IMR-90 (cell line): ENCODE measurements around the gene ATXN10. TPM values are rescaled to one million over a fixed set of nuclear protein-coding genes. Genes with fewer than 3 reads are reported as not detected.

Experiments used
- ATAC-seq: fragments of 200-7000 bp; cut with Tn5 transposase; 2 replicates; pipeline ENCODE4 v1.9.1; 2020; ENCODE audit warnings: low read depth, mild to moderate bottlenecking, moderate library complexity
- BruUV-seq: library from RNA; stranded (reverse); fragments of 400-500 nt; replicated peaks from 2 replicates; lab custom pipeline; 2021; lab: Mats Ljungman, UMichigan
- CTCF ChIA-PET: fragments of 300-600 bp; formaldehyde crosslinking; extraction: SDS; loops from one replicate; lab custom pipeline; 2021; ENCODE audit warnings: antibody characterized with exemption; lab: Yijun Ruan, JAX
- POLR2A ChIA-PET: fragments of 300-600 bp; sonication (Branson Sonifier 250); formaldehyde crosslinking; loops from one replicate; lab custom pipeline; 2022; ENCODE audit warnings: antibody characterized with exemption; ENCODE audit not compliant: unreplicated experiment; lab: Charles Lee
- DNase-seq: peaks from one replicate; pipeline ENCODE4 v3.0.0; 2013
- H2AFZ ChIP-seq: replicated peaks from 2 replicates; pipeline ENCODE3; 2013; ENCODE audit warnings: low read length, mild to moderate bottlenecking; ENCODE audit not compliant: poor library complexity
- H2AK5ac ChIP-seq: 2 replicates; pipeline ENCODE4 v1.6.1; 2013; ENCODE audit warnings: low read depth, low read length, inconsistent platforms
- H2AK9ac ChIP-seq: replicated peaks from 2 replicates; pipeline ENCODE3; 2013; ENCODE audit warnings: mild to moderate bottlenecking, low read depth, low read length, moderate library complexity; ENCODE audit not compliant: poor library complexity
- H2BK120ac ChIP-seq: 2 replicates; pipeline ENCODE4 v1.6.1; 2013; ENCODE audit warnings: low read depth, low read length, inconsistent platforms
- H2BK15ac ChIP-seq: 3 replicates; pipeline ENCODE4 v1.6.1; 2013; ENCODE audit warnings: low read depth, low read length, inconsistent platforms
- H2BK20ac ChIP-seq: 2 replicates; pipeline ENCODE4 v1.6.1; 2013; ENCODE audit warnings: low read depth, mild to moderate bottlenecking, inconsistent platforms, low read length, moderate library complexity
- H2BK5ac ChIP-seq: 2 replicates; pipeline ENCODE4 v1.6.1; 2013; ENCODE audit warnings: mild to moderate bottlenecking, low read depth, low read length, inconsistent platforms; ENCODE audit not compliant: poor library complexity, severe bottlenecking
- H3K14ac ChIP-seq: replicated peaks from 2 replicates; pipeline ENCODE4 v1.6.1; 2013; ENCODE audit warnings: low read depth, low read length, inconsistent platforms
- H3K18ac ChIP-seq: 2 replicates; pipeline ENCODE4 v1.6.1; 2013; ENCODE audit warnings: low read depth, low read length, control low read depth
- H3K23ac ChIP-seq: 2 replicates; pipeline ENCODE4 v1.6.1; 2013; ENCODE audit warnings: low read depth, low read length, inconsistent platforms
- H3K27ac ChIP-seq: 2 replicates; pipeline ENCODE4 v1.5.1; 2013; ENCODE audit warnings: mild to moderate bottlenecking, control low read depth, low read length; ENCODE audit not compliant: insufficient read depth
- H3K27me3 ChIP-seq: 2 replicates; pipeline ENCODE4 v1.6.1; 2013; ENCODE audit warnings: low read length; ENCODE audit not compliant: control insufficient read depth, insufficient read depth
- H3K36me3 ChIP-seq: 2 replicates; pipeline ENCODE4 v1.6.1; 2013; ENCODE audit warnings: low read length, mixed read lengths; ENCODE audit not compliant: control insufficient read depth, insufficient read depth
- H3K4ac ChIP-seq: 2 replicates; pipeline ENCODE4 v1.6.1; 2013; ENCODE audit warnings: low read depth, low read length, inconsistent platforms
- H3K4me1 ChIP-seq: 2 replicates; pipeline ENCODE4 v1.6.1; 2013; ENCODE audit warnings: low read length, mixed read lengths; ENCODE audit not compliant: control insufficient read depth, insufficient read depth
- H3K4me2 ChIP-seq: 2 replicates; pipeline ENCODE4 v1.6.1; 2013; ENCODE audit warnings: low read depth, mild to moderate bottlenecking, control low read depth, low read length, moderate library complexity
- H3K4me3 ChIP-seq: 2 replicates; pipeline ENCODE4 v1.5.1; 2013; ENCODE audit warnings: low read depth, mild to moderate bottlenecking, control low read depth, low read length, moderate library complexity; ENCODE audit not compliant: insufficient read depth
- H3K56ac ChIP-seq: 2 replicates; pipeline ENCODE4 v1.6.1; 2013; ENCODE audit warnings: low read length, inconsistent platforms; ENCODE audit not compliant: insufficient read depth; ENCODE audit errors: extremely low read depth
- H3K79me1 ChIP-seq, 2 experiments: 2 replicates each; pipeline ENCODE4 v1.6.1; 2013; ENCODE audit warnings: low read length in 2 of 2, inconsistent platforms in 1 of 2, low read depth in 1 of 2
- H3K9ac ChIP-seq: 2 replicates; pipeline ENCODE4 v1.6.1; 2013; ENCODE audit warnings: low read depth, low read length, control low read depth
- H3K9me1 ChIP-seq: 2 replicates; pipeline ENCODE4 v1.6.1; 2013; ENCODE audit warnings: low read length, inconsistent platforms; ENCODE audit not compliant: insufficient read depth
- H3K9me3 ChIP-seq: 2 replicates; pipeline ENCODE4 v1.6.1; 2013; ENCODE audit warnings: low read length; ENCODE audit not compliant: control insufficient read depth, insufficient read depth
- H4K20me1 ChIP-seq: 2 replicates; pipeline ENCODE4 v1.6.1; 2013; ENCODE audit warnings: low read length, inconsistent platforms; ENCODE audit not compliant: insufficient read depth
- H4K5ac ChIP-seq: 2 replicates; pipeline ENCODE4 v1.6.1; 2013; ENCODE audit warnings: mild to moderate bottlenecking, low read depth, low read length, control low read depth
- H4K8ac ChIP-seq, 2 experiments: 2 replicates each; pipeline ENCODE4 v1.6.1; 2013; ENCODE audit warnings: low read depth in 2 of 2, low read length in 2 of 2, control low read depth in 1 of 2, inconsistent platforms in 1 of 2
- H4K91ac ChIP-seq: 2 replicates; pipeline ENCODE4 v1.6.1; 2013; ENCODE audit warnings: low read depth, low read length, inconsistent platforms; ENCODE audit not compliant: insufficient read depth
- BHLHE40 ChIP-seq: fragments of 150-350 bp; IDR thresholded peaks from 2 replicates; pipeline ENCODE4 v1.6.1; 2016; ENCODE audit warnings: mild to moderate bottlenecking, low read depth, low read length
- CEBPB ChIP-seq: IDR thresholded peaks from 2 replicates; pipeline ENCODE4 v1.6.1; 2012; ENCODE audit warnings: low read depth, low read length, improper control_type of control experiment
- CHD1 ChIP-seq: IDR thresholded peaks from 2 replicates; pipeline ENCODE4 v1.6.1; 2012; ENCODE audit warnings: low read depth, low read length, improper control_type of control experiment
- ELK1 ChIP-seq: fragments of 150-350 bp; IDR thresholded peaks from 2 replicates; pipeline ENCODE4 v1.6.1; 2016; ENCODE audit warnings: low read depth, mild to moderate bottlenecking, low read length, moderate library complexity, borderline replicate concordance
- FOS ChIP-seq: fragments of 150-350 bp; IDR thresholded peaks from 2 replicates; pipeline ENCODE4 v1.6.1; 2016; ENCODE audit warnings: low read depth, low read length
- MAFK ChIP-seq: IDR thresholded peaks from 2 replicates; pipeline ENCODE4 v1.6.1; 2012; ENCODE audit warnings: low read depth, low read length, improper control_type of control experiment
- MAZ ChIP-seq: IDR thresholded peaks from 2 replicates; pipeline ENCODE4 v1.6.1; 2012; ENCODE audit warnings: low read depth, mild to moderate bottlenecking, low read length, improper control_type of control experiment, moderate library complexity, borderline replicate concordance
- MXI1 ChIP-seq: IDR thresholded peaks from 2 replicates; pipeline ENCODE4 v1.6.1; 2012; ENCODE audit warnings: low read depth, mild to moderate bottlenecking, low read length, moderate library complexity, borderline replicate concordance
- NFE2L2 ChIP-seq: fragments of 150-350 bp; IDR thresholded peaks from 2 replicates; pipeline ENCODE4 v1.6.1; 2016; ENCODE audit warnings: low read depth, mild to moderate bottlenecking, low read length
- POLR2A ChIP-seq: IDR thresholded peaks from 2 replicates; pipeline ENCODE4 v1.6.1; 2012; ENCODE audit warnings: mild to moderate bottlenecking, low read depth, low read length
- RAD21 ChIP-seq: IDR thresholded peaks from 2 replicates; pipeline ENCODE4 v1.6.1; 2012; ENCODE audit warnings: low read length, improper control_type of control experiment
- RCOR1 ChIP-seq: IDR thresholded peaks from 2 replicates; pipeline ENCODE4 v1.6.1; 2012; ENCODE audit warnings: mild to moderate bottlenecking, low read length, improper control_type of control experiment; ENCODE audit not compliant: insufficient replicate concordance
- RFX5 ChIP-seq: IDR thresholded peaks from 2 replicates; pipeline ENCODE4 v1.8.0; 2012; ENCODE audit warnings: low read depth, mild to moderate bottlenecking, low read length, moderate library complexity
- SMC3 ChIP-seq: fragments of 150-350 bp; IDR thresholded peaks from 2 replicates; pipeline ENCODE4 v1.6.1; 2016; ENCODE audit warnings: low read depth, mild to moderate bottlenecking, antibody characterized with exemption, low read length, moderate library complexity
- WGBS, 2 experiments: methylation state at CpG; one replicate each; pipeline versions ENCODE4 v1.1.5 to v1.1.7; 2013; ENCODE audit warnings: missing lambda C conversion rate in 2 of 2; ENCODE audit not compliant: insufficient read length in 1 of 2; ENCODE audit errors: extremely low coverage in 2 of 2; 5-methylcytosine and 5-hydroxymethylcytosine counted together
- dilution Hi-C: fragments of 300-500 bp; cut with HindIII; formaldehyde crosslinking; loops from one replicate; pipeline ENCODE4 v1.14.3; 2018; ENCODE audit warnings: low sequenced_read_pairs; ENCODE audit not compliant: unreplicated experiment
- in situ Hi-C: fragments of 300-500 bp; cut with MboI; formaldehyde crosslinking; loops from 3 replicates; pipeline ENCODE4 v1.14.3; 2019; ENCODE audit warnings: low sequenced_read_pairs, inconsistent platforms, mixed read lengths
- intact Hi-C: fragments of 100-400 bp; cut with micrococcal nuclease; formaldehyde crosslinking; loops from 2 replicates; pipeline ENCODE4 v1.10.0; 2022
- polyA plus RNA-seq, 3 experiments: library from polyadenylated mRNA; depleted of rRNA; stranded (reverse); fragments of >200 nt; gene quantifications; 2 replicates each; pipeline ENCODE4 v1.2.3, GENCODE V29; 2012; ENCODE audit warnings: low replicate concordance in 1 of 3
- total RNA-seq: library from RNA; depleted of rRNA; stranded (reverse); fragments of >200 nt; gene quantifications from 2 replicates; pipeline ENCODE4 v1.2.3, GENCODE V29; 2012
- TF ChIP-seq, protein P1 (sequence below): conservative IDR thresholded peaks from 2 replicates; pipeline ENCODE4 v1.5.1; 2012; ENCODE audit warnings: mild to moderate bottlenecking, low read depth, low read length, improper control_type of control experiment
- TF ChIP-seq, protein P2 (sequence below): fragments of 150-350 bp; IDR thresholded peaks from 2 replicates; pipeline ENCODE4 v1.6.1; 2017; ENCODE audit warnings: mild to moderate bottlenecking, antibody characterized with exemption, low read length, low read depth

Gene ATXN10
- total and polyA plus RNA-seq, 2 of the 4 experiments (the other 2 are of a cell fraction): 116 to 231 TPM

DNA sequence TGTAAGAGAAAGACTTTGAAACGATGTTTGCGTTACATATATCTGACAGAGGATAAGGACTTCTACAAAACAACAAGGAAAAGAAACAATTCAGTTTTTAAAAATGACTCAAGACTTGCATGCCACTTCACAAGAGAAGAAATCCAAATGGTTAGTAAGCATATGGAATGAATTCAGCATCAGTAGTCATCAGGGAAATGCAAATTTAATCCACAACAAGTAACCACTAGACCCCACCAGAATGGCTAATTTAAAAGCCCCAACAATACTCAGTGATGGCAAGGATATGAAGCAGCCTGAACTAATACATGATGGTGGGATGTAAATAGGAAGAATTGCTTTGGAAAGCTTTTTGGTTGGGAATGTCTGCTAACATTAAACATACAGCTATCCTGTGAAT is 142.6 kb downstream of the ATXN10 start:
- Histone ChIP-seq H4K91ac (no peak overlapping the region), H3K14ac (no peak overlapping the region), H3K36me3 (peaks cover 31% of the 10 kb centered on the region), H3K4me1 (peaks cover 6% of the 10 kb centered on the region; the same call in 1 of the 2 replicates), H3K27me3 (no peaks in the 10 kb centered on the region), H2BK5ac (no peak overlapping the region), H2AK9ac (no peak overlapping the region), H3K23ac (no peak overlapping the region), H2AFZ (no peak overlapping the region), H3K56ac (no peak overlapping the region), H2BK15ac (no peak overlapping the region), H3K18ac (no peak overlapping the region), H3K9ac (no peak overlapping the region), H3K4ac (no peak overlapping the region), H3K9me3 (no peaks in the 10 kb centered on the region), H3K4me2 (no peak overlapping the region), H3K9me1 (peaks cover 10% of the 10 kb centered on the region), H4K8ac (no peak overlapping the region), H3K27ac (no peak overlapping the region), H3K79me1 (peaks cover 17 to 45% of the 10 kb centered on the region in 2 experiments), H2AK5ac (no peak overlapping the region), H3K4me3 (no peak overlapping the region), H2BK20ac (no peak overlapping the region), H4K5ac (no peak overlapping the region), H2BK120ac (no peak overlapping the region), H4K20me1 (peaks cover 8% of the 10 kb centered on the region; the same call in 1 of the 2 replicates)
- dilution Hi-C loops: no loop called here
- no peak for ATAC-seq
- no CpG with 5 or more reads among the region's 2 CpGs for WGBS, 2 experiments
- in situ Hi-C loops: no loop called here
- TF ChIP-seq RFX5: no peak
- TF ChIP-seq MAZ: no peak
- no peak for TF ChIP-seq SMC3
- no peak for TF ChIP-seq RCOR1
- TF ChIP-seq CHD1: no peak
- TF ChIP-seq POLR2A: no peak
- TF ChIP-seq MXI1: no peak
- no peak for TF ChIP-seq MAFK
- TF ChIP-seq BHLHE40: no peak
- TF ChIP-seq, protein P1, sequence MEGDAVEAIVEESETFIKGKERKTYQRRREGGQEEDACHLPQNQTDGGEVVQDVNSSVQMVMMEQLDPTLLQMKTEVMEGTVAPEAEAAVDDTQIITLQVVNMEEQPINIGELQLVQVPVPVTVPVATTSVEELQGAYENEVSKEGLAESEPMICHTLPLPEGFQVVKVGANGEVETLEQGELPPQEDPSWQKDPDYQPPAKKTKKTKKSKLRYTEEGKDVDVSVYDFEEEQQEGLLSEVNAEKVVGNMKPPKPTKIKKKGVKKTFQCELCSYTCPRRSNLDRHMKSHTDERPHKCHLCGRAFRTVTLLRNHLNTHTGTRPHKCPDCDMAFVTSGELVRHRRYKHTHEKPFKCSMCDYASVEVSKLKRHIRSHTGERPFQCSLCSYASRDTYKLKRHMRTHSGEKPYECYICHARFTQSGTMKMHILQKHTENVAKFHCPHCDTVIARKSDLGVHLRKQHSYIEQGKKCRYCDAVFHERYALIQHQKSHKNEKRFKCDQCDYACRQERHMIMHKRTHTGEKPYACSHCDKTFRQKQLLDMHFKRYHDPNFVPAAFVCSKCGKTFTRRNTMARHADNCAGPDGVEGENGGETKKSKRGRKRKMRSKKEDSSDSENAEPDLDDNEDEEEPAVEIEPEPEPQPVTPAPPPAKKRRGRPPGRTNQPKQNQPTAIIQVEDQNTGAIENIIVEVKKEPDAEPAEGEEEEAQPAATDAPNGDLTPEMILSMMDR: no peak
- TF ChIP-seq FOS: no peak
- no peak for TF ChIP-seq ELK1
- TF ChIP-seq, protein P2, sequence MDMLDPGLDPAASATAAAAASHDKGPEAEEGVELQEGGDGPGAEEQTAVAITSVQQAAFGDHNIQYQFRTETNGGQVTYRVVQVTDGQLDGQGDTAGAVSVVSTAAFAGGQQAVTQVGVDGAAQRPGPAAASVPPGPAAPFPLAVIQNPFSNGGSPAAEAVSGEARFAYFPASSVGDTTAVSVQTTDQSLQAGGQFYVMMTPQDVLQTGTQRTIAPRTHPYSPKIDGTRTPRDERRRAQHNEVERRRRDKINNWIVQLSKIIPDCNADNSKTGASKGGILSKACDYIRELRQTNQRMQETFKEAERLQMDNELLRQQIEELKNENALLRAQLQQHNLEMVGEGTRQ: no peak
- no peak for TF ChIP-seq NFE2L2
- TF ChIP-seq RAD21: no peak
- TF ChIP-seq CEBPB: no peak
- POLR2A ChIA-PET: no interaction called here
- intact Hi-C loops: no loop called here
- no peak for DNase-seq
- BruUV-seq: no TSS peak
- CTCF ChIA-PET: no interaction called here
